ENCODE data around the gene PRR23E.

The PRR23E gene

DNA sequence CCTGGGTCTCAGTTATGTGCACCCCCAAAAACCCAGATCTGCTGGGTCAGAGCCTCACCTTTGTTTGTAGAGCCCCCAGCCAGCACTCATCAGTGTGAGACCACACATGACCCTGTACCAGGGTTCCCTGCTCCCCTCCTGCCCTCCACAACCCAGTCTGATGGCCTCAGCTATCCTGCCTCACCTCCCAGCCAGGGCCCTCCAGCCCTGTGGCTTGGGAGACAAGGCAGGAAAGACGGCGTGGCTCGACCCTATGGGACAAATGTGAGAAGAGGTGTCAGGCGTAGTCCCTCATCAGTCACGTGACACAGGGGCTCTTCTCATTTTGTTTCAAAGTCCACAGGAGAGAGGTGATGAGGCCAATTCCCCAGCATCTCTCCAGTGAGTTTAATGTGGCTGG lies 28.3 kb upstream of the PRR23E start:
- DNase-seq (ENCODE audit: low read depth, low spot score) = no peak

DNA sequence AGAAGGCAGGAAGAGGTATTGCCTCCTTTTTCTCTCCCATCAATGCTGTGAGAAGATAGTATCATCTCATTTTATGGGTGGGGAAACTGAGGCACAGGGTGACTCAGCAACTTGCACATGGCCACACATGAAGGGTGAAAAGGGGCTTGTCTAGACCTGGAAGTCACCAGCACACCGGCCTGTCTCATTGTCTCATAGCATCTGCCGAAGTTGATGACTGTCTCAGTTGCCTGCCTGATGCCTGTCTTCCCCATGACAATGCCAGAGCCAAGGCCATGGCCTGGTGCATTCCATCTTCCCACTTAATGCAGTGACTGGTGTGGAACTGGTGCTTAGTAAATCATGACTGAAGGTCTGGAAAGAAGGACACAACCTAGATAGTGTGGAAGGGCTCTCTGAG lies 27.9 kb upstream of the PRR23E start:
- DNase-seq (ENCODE audit: low read depth, low spot score) = no peak

DNA sequence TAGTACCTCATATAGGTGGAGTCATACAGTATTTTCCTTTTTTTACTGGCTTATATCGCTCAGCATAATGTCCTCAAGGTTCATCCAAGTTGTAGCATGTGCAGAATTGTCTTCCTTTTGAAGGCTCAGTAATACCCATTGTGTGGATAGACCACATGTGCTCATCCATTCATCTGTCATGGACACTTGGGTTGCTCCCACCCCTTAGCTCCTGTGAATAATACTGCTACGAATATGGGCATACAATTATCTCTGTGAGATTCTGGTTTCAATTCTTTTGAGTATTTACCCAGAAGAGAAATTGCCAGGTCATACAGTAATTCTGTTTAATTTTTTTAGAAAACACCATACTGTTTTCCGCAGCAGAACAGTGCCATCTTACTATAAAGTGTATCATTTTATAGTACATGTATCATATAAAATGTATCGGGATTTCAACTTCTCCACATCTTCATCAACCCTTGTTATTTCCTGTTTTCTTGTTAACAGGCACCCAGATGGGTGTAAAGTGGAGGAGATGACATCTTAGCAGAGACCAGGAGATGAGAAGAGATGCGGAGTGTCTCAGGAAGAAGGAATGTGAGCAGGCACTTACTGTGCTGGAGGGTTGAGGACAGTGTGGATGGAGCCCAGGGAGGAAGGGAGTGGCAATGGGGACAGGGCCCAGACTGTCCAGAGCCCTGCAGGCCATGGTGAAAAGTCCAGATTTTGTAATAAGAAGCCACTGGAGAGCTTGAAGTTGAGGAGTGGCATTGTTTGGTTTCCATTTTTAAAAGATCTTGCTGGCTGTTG lies 27.0 kb upstream of the PRR23E start:
- DNase-seq (ENCODE audit: low read depth, low spot score) = no peak

DNA sequence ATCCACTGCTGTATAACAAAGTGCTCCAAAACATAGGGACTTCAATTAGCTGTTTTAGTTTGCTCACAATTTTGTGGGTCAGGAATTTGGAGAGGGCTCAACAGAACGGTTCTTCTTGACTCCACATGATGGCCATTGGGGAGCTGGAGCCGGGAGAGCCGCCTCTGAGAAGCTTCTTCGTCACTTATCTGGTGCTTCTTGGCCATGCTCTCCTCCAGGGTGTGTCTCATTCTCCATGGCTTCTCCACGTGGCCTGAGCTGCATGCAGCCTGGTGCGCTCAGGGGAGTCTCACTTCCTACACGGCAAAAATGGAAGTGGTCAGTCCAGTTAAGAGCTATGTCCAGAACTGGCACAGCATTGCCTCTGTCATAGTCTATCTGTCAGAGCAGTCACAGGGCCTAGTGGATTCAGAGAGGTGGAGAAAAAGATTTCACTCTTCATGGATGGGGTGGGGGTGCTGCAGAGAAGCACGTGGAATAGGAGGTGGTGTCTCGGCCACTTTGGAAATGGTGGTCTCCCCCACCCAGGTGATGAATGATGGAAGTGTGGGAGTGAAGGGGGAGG lies 26.3 kb upstream of the PRR23E start:
- no peak for DNase-seq (ENCODE audit: low read depth, low spot score)

DNA sequence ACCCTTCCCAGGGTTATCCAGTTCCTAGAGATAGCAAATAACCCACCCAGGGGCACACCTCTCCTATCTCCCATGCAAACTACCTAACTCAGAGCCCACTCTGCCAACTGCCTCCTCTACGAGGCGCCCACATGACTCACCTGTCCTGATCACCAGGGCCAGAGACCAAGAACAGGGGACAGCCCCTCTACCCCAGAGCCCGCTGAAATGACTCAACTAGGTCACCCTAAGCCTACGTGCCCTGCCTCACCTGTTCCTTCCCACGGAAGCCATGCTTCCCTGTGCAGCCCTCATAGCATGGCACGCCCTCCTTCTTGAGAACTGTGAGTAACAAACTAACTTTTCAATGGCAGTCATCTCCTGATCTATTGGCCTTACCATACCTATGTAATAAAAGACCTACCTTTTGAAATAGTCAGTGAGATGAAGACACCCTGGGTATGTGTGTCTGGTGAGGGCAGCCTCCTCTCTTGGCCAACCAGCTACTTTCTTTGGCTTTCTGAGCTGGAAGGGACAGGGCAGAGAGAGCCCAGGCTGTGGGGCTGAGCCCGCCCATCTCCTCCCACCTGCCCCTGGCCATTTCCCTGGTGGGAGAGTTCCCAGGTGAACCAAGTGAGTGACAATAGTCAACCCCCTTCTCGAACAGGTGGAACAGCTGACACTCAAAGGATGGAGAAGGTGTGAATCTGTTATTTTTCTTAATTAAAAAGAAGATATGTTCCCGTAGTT lies 25.5 kb upstream of the PRR23E start:
- DNase-seq (ENCODE audit: low read depth, low spot score) = no peak

DNA sequence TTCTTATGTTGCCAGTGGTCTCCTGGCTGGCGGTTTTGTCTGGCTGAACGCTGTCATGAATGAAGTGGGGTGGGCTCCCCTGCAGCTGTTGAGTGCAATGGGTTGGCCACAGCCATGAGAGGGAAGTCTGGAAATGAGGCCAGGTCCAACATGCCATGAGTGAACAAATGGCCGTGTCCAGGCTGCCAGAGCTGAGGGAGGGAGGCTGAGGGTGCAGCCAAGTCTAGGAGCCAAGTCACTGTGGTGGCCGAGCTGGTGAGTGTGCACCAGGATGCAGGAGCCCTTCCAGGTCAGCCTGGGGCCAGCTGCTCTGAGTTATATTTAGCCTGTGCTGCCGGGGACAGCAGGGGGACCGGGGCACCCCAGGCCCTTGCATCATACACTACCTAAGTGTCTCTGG lies 24.7 kb upstream of the PRR23E start:
- no peak for DNase-seq (ENCODE audit: low read depth, low spot score)

DNA sequence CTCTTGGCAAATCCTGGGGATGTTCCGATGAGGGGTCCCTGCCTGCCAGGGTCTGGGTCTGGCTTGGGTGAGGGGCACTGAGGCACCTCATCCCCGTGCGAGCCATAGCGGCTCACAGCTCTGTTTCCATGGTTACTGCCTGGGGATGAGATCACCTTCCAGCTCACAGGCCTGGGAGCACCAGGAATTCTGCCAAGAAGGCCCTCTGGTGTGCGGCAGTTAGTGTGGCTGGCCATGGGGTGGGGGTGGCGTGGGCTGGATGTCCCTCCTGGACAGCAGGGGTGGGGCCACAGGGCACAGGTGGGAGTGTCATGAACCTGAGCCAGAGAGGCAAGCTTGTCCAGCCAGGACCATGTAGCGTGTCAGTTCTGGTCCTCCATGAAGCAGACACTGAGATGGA lies 22.1 kb upstream of the PRR23E start:
- DNase-seq (ENCODE audit: low read depth, low spot score) = no peak

DNA sequence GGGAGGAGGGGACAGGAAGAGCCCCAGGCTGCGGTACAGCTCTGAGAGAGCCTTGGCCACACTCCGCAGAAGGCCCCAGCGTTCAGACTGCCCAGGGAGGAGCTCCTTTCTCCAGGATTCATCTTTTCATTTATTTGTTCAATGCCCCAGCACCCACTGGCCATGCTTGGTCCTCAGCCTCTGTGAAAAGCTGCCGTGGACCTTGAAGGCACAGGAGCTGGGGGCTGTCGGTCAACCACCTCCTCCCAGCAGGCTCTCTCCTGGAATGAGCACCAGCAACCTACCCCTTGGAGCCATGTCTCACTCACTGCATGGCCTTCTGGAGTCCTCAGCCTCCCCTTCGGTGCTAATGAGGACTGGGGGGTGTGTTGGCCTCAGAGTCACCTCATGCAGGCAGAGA lies 21.6 kb upstream of the PRR23E start:
- DNase-seq (ENCODE audit: low read depth, low spot score) = no peak

DNA sequence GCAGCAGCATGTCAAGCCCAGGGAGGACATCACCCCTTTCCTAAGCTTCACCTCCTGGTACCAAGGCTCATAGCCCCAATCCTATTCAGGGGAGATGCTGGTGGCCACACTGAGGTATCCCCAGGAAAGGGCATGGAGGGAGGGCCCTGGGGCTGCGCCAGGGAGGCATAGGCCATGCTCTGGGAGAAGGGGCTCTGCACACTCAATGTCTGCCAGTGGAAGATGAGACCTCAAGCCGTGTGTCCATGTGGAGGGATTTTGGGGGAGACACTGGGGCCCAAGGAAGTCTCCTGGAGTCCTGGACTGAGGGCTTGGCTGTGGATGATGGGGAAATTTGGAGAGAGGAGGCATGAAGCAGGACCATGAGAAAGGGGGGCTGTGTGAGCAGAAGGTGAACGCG lies 21.2 kb upstream of the PRR23E start:
- DNase-seq (ENCODE audit: low read depth, low spot score) = no peak

DNA sequence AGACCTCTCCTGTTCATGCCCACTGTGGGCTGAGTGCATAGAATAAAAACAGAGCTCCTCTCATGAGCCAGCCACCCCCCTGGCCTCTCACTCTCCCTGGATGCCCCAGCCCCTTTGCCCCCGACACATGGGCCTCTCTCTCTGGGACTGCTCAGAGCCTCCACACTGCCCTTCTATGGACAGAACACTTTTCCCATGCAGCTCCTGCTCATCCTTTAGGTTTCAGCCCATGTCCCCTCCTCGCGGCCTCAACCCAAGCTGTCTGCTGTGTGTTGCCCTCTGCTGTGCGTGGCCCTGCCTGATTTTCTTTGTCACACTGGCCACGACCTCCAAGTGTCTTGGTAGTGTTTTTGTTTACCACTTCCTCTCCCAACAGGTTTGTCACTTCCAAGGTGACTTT lies 20.7 kb upstream of the PRR23E start:
- DNase-seq (ENCODE audit: low read depth, low spot score) = no peak

DNA sequence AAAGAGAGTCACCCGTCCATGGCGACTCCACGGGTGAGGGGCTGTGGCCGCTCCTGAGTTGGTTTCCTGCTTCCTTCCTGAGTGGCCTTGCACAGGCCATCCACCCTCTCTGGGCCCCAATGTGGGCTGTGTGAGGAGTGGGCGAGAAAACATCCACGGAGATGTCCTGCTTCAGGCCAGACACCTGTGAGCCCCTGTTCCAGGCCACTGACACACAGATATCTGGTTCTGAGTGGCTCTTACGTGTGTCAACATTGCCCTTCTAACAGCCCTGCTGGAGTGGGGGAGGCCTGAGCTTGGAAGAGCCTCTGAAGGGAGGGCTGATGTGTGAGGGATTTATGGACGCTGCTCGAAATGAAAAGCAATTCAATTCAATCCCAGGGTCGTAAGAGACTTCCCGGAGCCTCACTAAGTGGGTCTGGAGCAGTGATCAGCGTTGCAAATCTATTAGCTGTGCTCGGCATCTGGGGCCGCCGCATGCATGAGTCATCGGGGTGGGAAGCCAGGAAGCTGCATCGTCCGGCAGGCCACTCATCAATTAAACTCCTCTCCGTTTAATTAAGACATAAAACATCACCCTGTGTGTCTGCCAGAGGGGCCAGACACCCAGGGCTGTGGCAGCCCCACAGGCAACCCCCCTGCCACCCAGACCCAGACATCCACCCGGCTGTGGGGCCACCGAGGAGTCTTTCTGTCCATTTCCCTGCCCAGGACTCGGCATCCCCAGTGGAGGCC lies 20.0 kb upstream of the PRR23E start:
- no peak for DNase-seq (ENCODE audit: low read depth, low spot score)

DNA sequence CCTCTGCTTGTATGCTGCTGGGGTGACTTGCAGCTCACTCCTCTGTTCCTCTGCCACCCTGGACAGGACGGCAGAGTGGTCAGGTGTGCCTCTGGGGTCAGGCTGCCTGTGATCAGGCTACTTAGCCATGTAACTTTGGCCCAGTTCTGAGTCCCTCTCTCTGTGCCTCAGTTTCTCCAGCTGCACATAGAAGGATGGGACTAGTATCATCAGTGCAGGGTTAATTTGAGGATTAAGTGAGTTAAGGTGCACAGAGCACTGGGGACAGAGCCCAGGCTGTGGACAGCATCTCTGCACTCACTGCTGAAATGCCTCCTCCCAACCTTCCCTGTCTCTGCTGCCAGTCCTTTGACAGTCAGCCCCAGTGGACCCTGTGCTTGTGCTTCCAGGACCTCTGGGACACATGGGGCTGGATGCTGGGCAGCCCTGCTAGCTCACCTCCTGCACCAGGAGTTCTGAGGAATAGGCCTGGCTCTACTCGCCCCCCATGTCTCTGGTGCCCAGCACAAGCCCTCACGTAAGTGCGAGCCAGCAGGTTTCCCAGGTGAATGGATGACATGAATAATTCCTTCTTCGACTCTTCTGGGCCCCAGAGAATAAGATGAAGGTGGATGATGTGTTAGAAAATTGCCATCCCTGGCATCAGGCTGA lies 19.3 kb upstream of the PRR23E start:
- DNase-seq (ENCODE audit: low read depth, low spot score) = no peak

DNA sequence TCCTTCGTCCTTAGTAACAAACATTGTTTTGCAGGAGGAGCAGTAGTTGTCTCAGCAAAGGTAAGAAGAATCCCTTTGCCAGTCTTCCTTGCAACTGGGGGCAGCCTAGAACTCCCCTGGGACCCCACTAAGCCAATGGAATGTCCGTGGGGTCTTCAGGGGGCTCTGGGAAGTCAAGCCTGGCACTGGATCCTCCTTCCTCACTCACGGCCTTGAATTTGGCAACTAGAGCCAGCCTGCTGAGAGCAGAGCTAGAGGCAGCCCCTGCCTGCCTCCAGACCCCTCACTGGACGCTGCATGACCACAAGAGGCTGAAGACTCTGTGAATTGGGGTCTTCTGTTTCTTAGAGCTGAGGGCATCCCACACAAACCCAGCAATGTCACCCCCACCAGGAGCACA lies 18.6 kb upstream of the PRR23E start:
- no peak for DNase-seq (ENCODE audit: low read depth, low spot score)

DNA sequence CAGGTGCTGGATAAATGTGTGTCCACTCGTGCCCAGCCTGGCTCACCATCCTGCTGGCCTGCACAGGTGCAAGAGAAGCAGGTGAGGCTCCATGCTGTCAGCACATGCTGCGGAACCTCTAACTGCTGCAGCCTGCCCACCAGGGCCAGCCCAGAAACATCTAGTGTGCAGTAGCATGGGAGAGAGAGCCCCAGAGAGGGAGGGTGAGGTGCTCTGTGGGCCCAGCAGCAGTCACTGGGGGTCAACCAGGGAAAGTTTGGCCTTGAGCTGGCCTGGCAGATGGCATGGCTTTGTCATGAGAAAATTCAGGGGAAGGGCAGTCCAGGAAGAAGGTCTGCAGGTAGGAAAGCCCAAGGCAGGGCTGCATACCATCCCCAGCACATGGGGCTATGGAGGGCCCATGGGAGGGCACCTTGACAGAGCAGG lies 18.2 kb upstream of the PRR23E start:
- DNase-seq (ENCODE audit: low read depth, low spot score) = no peak

DNA sequence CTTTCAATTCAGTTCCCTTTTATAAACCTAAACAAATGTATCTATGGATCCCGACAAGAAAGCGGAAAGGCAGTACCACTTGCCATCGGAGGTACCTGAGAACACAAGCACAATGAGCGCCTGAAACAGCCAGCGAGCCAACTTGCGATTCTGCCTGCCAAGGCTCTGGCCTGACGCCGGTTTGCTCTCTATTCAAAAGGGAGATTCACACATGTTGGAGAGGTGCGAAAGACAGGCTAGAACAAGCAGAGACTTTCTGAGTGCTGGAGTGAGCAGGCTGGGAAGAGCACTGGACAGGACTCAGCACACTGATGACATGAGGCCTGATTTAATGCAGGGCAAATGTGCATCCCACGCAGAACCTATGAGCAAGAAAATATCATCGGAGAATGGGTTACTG lies 17.7 kb upstream of the PRR23E start:
- DNase-seq (ENCODE audit: low read depth, low spot score) = no peak

DNA sequence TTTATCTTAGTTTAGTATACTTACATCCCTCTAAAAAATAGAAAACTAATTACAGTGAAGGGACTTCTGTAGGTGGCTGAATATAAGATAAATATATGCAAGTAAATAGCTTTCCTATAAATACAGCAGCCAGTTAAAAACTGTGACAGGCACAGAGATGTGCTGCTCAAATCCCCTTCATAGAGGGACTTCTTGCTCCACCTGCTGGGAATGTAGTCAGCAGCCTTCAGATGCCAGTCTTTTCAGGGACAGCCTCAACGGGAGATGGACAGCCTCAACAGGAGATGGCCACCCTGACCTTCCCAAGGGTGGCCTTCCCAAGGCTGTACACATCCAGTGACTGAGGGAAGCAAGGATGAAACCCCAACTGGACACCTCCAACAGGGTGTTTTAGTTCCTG lies 15.7 kb upstream of the PRR23E start:
- no peak for DNase-seq (ENCODE audit: low read depth, low spot score)

DNA sequence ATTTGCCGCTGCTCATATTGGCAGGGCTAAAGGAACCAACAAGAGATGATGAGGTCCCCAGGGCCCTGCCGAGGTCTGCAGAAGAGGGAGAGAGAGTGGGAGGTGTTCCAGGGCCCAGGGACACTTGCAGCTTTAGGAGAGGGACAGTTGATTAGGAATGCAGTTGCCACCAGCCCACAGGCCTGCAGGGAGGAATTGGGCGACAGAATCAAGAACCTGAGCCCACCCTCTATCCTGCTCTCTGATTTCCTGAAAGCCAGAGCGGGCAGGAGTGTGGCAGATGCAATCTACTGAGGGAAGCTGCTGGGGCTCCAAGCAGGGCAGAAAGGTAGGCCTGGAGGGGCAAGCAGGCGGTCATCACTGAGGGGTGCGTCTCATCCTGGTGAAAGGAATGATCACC lies 12.1 kb upstream of the PRR23E start:
- no peak for DNase-seq (ENCODE audit: low read depth, low spot score)

DNA sequence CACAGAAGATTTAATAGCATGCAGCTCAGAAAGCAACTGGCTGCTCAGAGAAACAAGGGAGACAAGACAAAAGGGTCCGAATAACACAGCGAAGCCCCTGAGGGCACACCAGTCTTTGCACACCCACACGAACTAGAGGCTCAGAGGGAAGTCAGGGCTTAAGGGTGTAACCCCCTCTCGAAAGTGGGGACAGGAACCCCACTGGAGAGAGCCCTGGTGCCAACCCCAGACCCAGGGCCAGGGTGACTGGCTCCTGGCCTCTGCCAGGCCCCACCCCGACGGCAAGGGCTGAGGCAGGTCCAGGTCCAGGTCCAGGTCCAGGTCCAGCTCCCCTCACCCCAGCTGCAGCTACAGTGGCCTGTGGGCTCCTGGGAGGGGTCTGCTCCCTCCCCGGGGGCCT lies 10.5 kb upstream of the PRR23E start:
- DNase-seq (ENCODE audit: low read depth, low spot score) = no peak

DNA sequence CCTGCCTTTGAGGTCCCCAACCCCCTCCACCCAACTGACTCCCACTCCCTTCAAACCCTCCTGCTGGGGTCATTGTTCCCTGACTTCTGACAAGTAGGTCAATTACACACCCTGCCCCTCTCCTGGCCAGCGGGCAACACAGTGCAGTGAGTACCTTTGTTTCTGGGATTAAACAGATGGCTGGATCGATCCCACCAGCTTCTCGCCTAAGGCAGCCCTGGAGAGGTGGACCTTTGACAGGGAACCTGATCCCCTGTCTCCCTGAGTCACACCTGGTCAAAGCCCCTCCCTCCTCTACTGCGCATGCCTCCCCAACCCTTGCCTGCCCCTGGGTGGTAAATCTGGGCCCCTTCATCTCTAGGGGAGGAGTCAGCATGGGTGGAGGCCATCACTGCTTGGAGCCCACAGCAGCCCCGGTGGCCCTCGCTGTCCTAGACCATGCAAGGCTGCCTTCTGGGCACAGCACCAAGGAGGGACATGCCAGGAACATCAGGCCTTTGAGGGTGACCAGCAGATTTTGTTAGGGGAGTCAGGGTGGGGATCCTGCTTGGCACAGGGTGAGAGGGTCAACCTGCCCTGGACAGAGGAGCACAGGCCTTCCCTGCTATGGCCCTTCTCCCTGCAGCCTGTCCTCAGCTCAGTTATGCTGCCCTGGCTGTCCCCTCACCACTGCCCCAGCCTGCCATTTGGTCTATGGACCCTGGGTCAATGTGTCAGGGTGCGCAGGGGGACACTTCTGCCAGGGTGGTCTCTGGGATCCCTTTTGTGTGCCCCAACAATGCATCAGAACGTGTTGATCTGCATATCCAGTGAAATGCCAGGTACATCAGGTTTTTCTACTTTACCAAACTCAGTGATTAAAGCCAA lies 9.8 kb upstream of the PRR23E start:
- DNase-seq (ENCODE audit: low read depth, low spot score) = no peak

DNA sequence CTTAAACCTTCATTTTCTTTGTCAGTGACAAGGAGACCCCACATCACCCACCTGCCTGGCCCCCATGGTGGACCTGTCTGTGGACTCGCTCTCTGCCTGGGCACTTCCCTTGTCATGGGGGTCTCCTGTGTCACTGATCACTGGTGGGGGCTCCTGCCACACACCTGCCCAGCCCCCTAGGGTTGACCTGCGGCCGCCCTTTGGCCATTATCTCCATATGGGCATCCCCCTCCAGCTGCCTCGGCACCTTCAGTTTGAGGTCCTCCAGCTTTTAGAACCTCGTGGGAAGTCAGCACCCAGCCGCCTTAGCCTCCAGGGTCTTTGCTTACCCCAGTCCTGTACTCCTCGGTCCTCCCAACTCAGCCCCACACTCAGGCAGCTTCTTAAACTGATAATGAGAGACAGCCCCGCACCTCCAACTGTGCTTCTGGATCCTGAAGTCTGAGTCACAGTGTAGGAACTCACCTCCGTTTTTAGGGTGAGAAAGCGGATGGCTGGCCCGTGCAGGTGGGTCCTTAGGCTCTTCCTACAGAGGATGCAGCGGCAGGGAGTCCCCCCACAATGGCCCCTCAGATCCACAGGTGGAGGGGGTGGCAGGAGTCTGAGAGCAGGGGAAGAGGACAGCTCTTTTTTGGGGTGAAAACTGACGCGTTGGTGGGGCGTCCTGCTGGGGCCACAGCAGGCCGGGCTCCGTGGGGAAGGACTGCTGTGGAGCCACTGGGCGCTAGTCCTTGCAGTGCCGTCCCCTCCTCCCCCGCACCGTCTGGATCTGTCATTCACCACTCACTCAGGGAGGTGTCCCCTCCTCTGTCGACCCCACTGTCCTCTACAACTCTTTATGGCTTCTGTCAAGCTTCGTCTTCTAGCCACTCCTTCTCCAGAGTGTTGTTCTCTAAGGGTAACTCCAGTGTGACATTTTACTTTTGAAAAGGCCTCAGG lies 8.7 kb upstream of the PRR23E start:
- no peak for DNase-seq (ENCODE audit: low read depth, low spot score)
